Suprapubic skin (tissue), 4 donors: ENCODE data around the gene GJD2. TPM values are rescaled to one million over a fixed set of nuclear protein-coding genes. Genes with fewer than 3 reads are reported as not detected.

Experiments
- DNase-seq, 2 donors: peaks; one replicate each; pipeline ENCODE4 v3.0.0-alpha.2; 2019; ENCODE audit warnings: low spot score in 2 of 2
- H3K27ac ChIP-seq: fragments of 200-600 bp; sonication (generic); one replicate; pipeline ENCODE4 v1.5.1; 2019
- H3K27me3 ChIP-seq: fragments of 200-600 bp; sonication (generic); one replicate; pipeline ENCODE4 v1.5.1; 2019
- H3K36me3 ChIP-seq: fragments of 200-600 bp; sonication (generic); one replicate; pipeline ENCODE4 v1.5.1; 2019
- H3K4me1 ChIP-seq: fragments of 200-600 bp; sonication (generic); one replicate; pipeline ENCODE4 v1.5.1; 2019
- H3K4me3 ChIP-seq: fragments of 200-600 bp; sonication (generic); one replicate; pipeline ENCODE4 v1.5.1; 2019; ENCODE audit warnings: mild to moderate bottlenecking
- H3K9me3 ChIP-seq: fragments of 200-600 bp; sonication (generic); one replicate; pipeline ENCODE4 v1.5.1; 2019
- CTCF ChIP-seq, 2 donors: fragments of 200-600 bp in 1 of 2; fragments of 450-650 bp in 1 of 2; sonication (generic) in 1 of 2; IDR thresholded peaks; one replicate each; pipeline ENCODE4 v1.5.1; 2016 to 2019; ENCODE audit warnings: antibody characterized with exemption in 2 of 2, mild to moderate bottlenecking in 1 of 2, moderate library complexity in 1 of 2
- EP300 ChIP-seq: sonication (generic); formaldehyde crosslinking; IDR thresholded peaks from one replicate; pipeline ENCODE4 v1.6.1; 2017; ENCODE audit warnings: antibody characterized with exemption
- POLR2A ChIP-seq, 2 donors: fragments of 450-650 bp; IDR thresholded peaks; one replicate each; pipeline ENCODE4 v1.6.1; 2017; ENCODE audit warnings: antibody characterized with exemption in 2 of 2, mild to moderate bottlenecking in 2 of 2, moderate library complexity in 2 of 2
- POLR2AphosphoS5 ChIP-seq, 3 donors: sonication (generic); formaldehyde crosslinking; IDR thresholded peaks; one replicate each; pipeline ENCODE4 v1.6.1; 2017; ENCODE audit warnings: antibody characterized with exemption in 3 of 3
- WGBS: methylation state at CpG from one replicate; pipeline ENCODE4 v1.1.5; 2018; 5-methylcytosine and 5-hydroxymethylcytosine counted together
- total RNA-seq, 4 donors: library from RNA; depleted of rRNA; stranded (reverse); fragments of >200 nt; gene quantifications; one replicate each; pipeline ENCODE4 v1.1.0, GENCODE V29; 2016

GJD2 gene
- total RNA-seq, 4 donors from 2014 or later, result 0.24 TPM; not detected in 3

GRCh38 chr15:34709866-34710265, 44.9 kb downstream of the GJD2 start:
- WGBS, result 71% methylated on average over 7 of the region's 7 CpGs
- no peaks in the 10 kb centered on the region for H3K4me1 ChIP-seq
- H3K4me3 ChIP-seq, result no peak overlapping the region
- DNase-seq, result no peak
- TF ChIP-seq POLR2A (IDR thresholded peaks at IDR 0.05), result no peak
- TF ChIP-seq EP300, result no peak
- TF ChIP-seq POLR2AphosphoS5 (IDR thresholded peaks at IDR 0.05), result no peak
- H3K36me3 ChIP-seq, result no peaks in the 10 kb centered on the region
- peaks cover 3% of the 10 kb centered on the region for H3K27me3 ChIP-seq
- no peak overlapping the region for H3K27ac ChIP-seq
- H3K9me3 ChIP-seq, result no peaks in the 10 kb centered on the region

- no peaks in the 10 kb centered on the region for H3K9me3 ChIP-seq
- no peak for DNase-seq
- whole genome bisulfite sequencing, result 61% methylated on average over 5 of the region's 5 CpGs
- H3K4me3 ChIP-seq, result no peak overlapping the region
- no peaks in the 10 kb centered on the region for H3K27me3 ChIP-seq
- H3K4me1 ChIP-seq, result no peaks in the 10 kb centered on the region
- no peak overlapping the region for H3K27ac ChIP-seq
- no peaks in the 10 kb centered on the region for H3K36me3 ChIP-seq
- TF ChIP-seq EP300 (no peak), CTCF (IDR thresholded peaks at IDR 0.05) (peak; percentile 10 to 55), POLR2A (IDR thresholded peaks at IDR 0.05) (no peak), POLR2AphosphoS5 (IDR thresholded peaks at IDR 0.05) (no peak)
Observed at GRCh38 chr15:34708422-34708821, 46.4 kb downstream of the GJD2 start.

- Histone ChIP-seq H3K27me3 (no peaks in the 10 kb centered on the region), H3K4me1 (no peaks in the 10 kb centered on the region), H3K4me3 (no peak overlapping the region), H3K27ac (no peak overlapping the region), H3K9me3 (no peaks in the 10 kb centered on the region), H3K36me3 (no peaks in the 10 kb centered on the region)
- 33% methylated on average over 2 of the region's 2 CpGs for WGBS
- no peak for TF ChIP-seq EP300
- TF ChIP-seq POLR2A (IDR thresholded peaks at IDR 0.05), result no peak
- TF ChIP-seq POLR2AphosphoS5 (IDR thresholded peaks at IDR 0.05), result no peak
- TF ChIP-seq CTCF (IDR thresholded peaks at IDR 0.05), result no peak
- no peak for DNase-seq
Observed at GRCh38 chr15:34701536-34701935, 53.3 kb downstream of the GJD2 start.

Other genes with a start within 250 kb of the GJD2 start
- gene GOLGA8B, start 171.3 kb downstream of the GJD2 start, total RNA-seq, result 100 to 1,000 TPM in 1 of 4 donors, 10 to 100 TPM in 3; 83.2 to 336 (median 98.0) TPM
- 1 to 10 TPM in 2 of 4 donors, under 1 TPM in 2; 0.51 to 1.4 (median 0.85) TPM for gene ACTC1, start 40.6 kb upstream of the GJD2 start, total RNA-seq
- 10 to 100 TPM; 21.8 to 41.1 (median 25.7) TPM for gene AQR, start 214.7 kb upstream of the GJD2 start, total RNA-seq
- 10 to 100 TPM; 42.4 to 71.1 (median 46.2) TPM for gene ZNF770, start 233.3 kb upstream of the GJD2 start, total RNA-seq